ENCODE results near the gene PLCD3.

GRCh38 chr17:45114117-45114932, 18.0 kb downstream of the PLCD3 start:
- TF ChIP-seq, protein P1, sequence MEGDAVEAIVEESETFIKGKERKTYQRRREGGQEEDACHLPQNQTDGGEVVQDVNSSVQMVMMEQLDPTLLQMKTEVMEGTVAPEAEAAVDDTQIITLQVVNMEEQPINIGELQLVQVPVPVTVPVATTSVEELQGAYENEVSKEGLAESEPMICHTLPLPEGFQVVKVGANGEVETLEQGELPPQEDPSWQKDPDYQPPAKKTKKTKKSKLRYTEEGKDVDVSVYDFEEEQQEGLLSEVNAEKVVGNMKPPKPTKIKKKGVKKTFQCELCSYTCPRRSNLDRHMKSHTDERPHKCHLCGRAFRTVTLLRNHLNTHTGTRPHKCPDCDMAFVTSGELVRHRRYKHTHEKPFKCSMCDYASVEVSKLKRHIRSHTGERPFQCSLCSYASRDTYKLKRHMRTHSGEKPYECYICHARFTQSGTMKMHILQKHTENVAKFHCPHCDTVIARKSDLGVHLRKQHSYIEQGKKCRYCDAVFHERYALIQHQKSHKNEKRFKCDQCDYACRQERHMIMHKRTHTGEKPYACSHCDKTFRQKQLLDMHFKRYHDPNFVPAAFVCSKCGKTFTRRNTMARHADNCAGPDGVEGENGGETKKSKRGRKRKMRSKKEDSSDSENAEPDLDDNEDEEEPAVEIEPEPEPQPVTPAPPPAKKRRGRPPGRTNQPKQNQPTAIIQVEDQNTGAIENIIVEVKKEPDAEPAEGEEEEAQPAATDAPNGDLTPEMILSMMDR (conservative IDR thresholded peaks at IDR 0.05; ENCODE audit: low read depth, low read length), result no peak
- TF ChIP-seq MAFK (IDR thresholded peaks at IDR 0.05; ENCODE audit: low read depth, low read length), result no peak
- no peak for TF ChIP-seq MAZ (IDR thresholded peaks at IDR 0.05; ENCODE audit: borderline replicate concordance, low read depth, low read length)
- no peak for TF ChIP-seq NFE2L2 (IDR thresholded peaks at IDR 0.05; ENCODE audit: low read depth, low read length)
- no peak for TF ChIP-seq CEBPB (IDR thresholded peaks at IDR 0.05; ENCODE audit: low read depth, low read length)
